PFSK-1 (cell line): Measurements from ENCODE around the gene PIK3R6.

ENCODE experiments used
- FOXP2 ChIP-seq: optimal IDR thresholded peaks from 2 replicates; pipeline ENCODE3; 2011; ENCODE audit warnings: borderline replicate concordance, control low read depth, inconsistent platforms; ENCODE audit not compliant: insufficient read depth; ENCODE audit errors: extremely low read length, extremely low read depth
- POLR2AphosphoS5 ChIP-seq: IDR thresholded peaks from 2 replicates; pipeline ENCODE4 v1.6.1; 2012; ENCODE audit warnings: low read depth, mild to moderate bottlenecking, control low read depth, low read length, moderate library complexity
- SIN3A ChIP-seq: IDR thresholded peaks from 2 replicates; pipeline ENCODE4 v1.6.1; 2012; ENCODE audit warnings: mild to moderate bottlenecking, low read length, moderate library complexity, borderline replicate concordance; ENCODE audit not compliant: insufficient read depth
- TAF1 ChIP-seq: IDR thresholded peaks from 2 replicates; pipeline ENCODE4 v1.6.1; 2012; ENCODE audit warnings: low read length, control low read depth, borderline replicate concordance; ENCODE audit not compliant: insufficient read depth
- TF ChIP-seq, protein P1 (sequence below), 2 experiments: IDR thresholded peaks; 2 replicates each; pipeline versions ENCODE4 v1.6.1 to v1.8.0; 2011 to 2012; ENCODE audit warnings: low read depth in 2 of 2, low read length in 2 of 2, control low read depth in 1 of 2, inconsistent platforms in 1 of 2, mild to moderate bottlenecking in 1 of 2, moderate library complexity in 1 of 2; ENCODE audit not compliant: insufficient read depth in 1 of 2

PIK3R6 gene

DNA sequence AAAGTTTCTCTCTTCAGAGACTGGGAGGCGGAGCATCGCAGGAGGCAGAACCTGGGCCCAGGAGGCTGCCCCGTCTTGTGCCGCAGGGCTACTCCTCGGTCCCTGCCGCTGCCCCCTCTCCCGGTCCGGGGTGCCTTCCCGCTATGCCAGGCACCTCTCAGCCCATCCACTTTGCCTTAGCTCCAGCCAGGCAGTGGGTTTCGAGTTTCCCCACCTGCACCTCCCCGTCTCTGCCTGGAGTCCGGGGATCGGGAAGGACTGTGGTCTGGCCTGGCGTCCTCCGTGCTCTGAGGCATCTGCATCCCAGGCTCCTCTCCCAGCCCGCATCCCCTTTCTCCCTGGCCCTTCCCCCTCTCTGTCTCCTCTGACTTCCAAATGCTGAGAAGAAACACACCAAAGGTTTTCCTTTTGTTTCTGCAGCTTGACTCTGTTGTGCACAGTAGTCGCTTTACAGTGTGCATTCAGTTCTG lies 26.8 kb upstream of the PIK3R6 start:
- no peak for TF ChIP-seq FOXP2
- TF ChIP-seq POLR2AphosphoS5, result no peak
- no peak for TF ChIP-seq SIN3A
- TF ChIP-seq, protein P1, sequence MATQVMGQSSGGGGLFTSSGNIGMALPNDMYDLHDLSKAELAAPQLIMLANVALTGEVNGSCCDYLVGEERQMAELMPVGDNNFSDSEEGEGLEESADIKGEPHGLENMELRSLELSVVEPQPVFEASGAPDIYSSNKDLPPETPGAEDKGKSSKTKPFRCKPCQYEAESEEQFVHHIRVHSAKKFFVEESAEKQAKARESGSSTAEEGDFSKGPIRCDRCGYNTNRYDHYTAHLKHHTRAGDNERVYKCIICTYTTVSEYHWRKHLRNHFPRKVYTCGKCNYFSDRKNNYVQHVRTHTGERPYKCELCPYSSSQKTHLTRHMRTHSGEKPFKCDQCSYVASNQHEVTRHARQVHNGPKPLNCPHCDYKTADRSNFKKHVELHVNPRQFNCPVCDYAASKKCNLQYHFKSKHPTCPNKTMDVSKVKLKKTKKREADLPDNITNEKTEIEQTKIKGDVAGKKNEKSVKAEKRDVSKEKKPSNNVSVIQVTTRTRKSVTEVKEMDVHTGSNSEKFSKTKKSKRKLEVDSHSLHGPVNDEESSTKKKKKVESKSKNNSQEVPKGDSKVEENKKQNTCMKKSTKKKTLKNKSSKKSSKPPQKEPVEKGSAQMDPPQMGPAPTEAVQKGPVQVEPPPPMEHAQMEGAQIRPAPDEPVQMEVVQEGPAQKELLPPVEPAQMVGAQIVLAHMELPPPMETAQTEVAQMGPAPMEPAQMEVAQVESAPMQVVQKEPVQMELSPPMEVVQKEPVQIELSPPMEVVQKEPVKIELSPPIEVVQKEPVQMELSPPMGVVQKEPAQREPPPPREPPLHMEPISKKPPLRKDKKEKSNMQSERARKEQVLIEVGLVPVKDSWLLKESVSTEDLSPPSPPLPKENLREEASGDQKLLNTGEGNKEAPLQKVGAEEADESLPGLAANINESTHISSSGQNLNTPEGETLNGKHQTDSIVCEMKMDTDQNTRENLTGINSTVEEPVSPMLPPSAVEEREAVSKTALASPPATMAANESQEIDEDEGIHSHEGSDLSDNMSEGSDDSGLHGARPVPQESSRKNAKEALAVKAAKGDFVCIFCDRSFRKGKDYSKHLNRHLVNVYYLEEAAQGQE (IDR thresholded peaks at IDR 0.05; ENCODE audit: insufficient read depth in 1 of 2, low read depth in 2 of 2, low read length in 2 of 2), result no peak
- no peak for TF ChIP-seq TAF1

DNA sequence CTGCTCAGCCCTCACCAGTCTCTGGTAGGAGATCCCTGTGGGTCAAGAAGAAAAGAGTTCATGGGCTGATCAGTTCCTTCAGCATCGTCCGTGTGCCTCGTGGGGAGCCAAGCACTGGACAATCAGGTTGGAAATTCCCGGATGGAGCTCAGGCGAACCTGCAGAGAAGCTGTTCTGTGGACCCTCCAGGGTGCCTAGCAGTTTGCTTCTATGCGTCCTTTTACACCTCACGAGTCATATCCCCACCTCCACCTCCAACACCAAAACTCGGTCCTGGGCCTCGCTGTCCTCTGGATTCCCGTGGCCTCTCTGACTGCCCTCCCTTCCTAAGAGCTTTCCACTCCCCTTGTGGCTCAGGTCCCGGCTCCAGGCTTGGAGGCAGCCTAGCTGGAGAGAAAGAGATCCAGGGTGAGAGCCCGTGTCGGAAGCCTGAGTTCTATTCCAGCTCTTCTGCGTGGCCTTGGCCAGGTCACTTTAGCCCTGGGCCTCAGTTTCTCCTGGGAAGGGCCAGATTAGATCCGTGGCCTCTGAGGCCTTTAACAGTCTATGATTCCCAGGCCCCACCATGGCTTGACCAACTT lies 26.2 kb upstream of the PIK3R6 start:
- TF ChIP-seq TAF1 (no peak), SIN3A (no peak), POLR2AphosphoS5 (no peak), FOXP2 (no peak)
- TF ChIP-seq, protein P1 (IDR thresholded peaks at IDR 0.05; ENCODE audit: insufficient read depth in 1 of 2, low read depth in 2 of 2, low read length in 2 of 2), result no peak

DNA sequence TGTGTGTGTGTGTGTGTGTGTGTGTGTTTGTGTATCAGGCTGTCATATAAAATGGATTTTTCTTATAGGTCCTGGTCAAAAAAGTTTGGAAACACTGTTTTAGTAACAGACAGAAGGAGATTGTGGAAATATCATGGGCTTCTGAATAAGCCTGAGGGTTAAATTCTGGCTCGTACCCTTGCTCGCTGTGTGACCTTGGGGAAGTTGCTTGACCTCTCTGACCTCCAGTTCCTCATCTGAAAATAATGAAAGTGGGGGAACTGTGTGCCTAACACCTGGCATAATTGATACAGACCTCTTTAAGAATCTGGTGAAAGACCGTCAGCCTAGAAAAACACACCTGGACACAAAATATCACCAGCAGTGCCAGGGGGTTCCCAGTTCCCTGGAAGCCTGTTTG lies 25.6 kb upstream of the PIK3R6 start:
- TF ChIP-seq TAF1 (no peak), SIN3A (no peak), FOXP2 (no peak), POLR2AphosphoS5 (no peak)
- TF ChIP-seq, protein P1 (IDR thresholded peaks at IDR 0.05; ENCODE audit: insufficient read depth in 1 of 2, low read depth in 2 of 2, low read length in 2 of 2), result no peak

DNA sequence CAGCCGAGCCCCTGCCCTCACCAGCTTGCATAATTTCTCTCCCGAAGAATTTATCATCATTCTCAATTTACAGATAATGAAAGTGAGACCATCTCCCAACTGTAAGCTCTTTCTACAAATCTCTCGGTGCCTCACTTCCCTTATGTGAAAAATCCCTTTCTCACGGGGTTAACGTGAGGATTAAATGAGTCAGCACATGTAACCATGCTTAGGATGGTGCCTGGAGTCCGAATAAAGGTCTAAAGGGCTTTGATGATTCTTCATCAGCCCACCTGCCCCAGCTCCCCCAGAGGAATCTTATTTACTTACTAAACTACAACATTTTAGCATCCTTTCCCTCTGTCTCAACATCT lies 24.8 kb upstream of the PIK3R6 start:
- TF ChIP-seq TAF1, result no peak
- TF ChIP-seq POLR2AphosphoS5, result no peak
- TF ChIP-seq FOXP2, result no peak
- no peak for TF ChIP-seq SIN3A
- TF ChIP-seq, protein P1 (IDR thresholded peaks at IDR 0.05; ENCODE audit: insufficient read depth in 1 of 2, low read depth in 2 of 2, low read length in 2 of 2), result no peak
